Measurements from ENCODE around the gene TBC1D22A.

The TBC1D22A gene

GRCh38 chr22:46852771-46853170 is 90.3 kb downstream of the TBC1D22A start:
- no peak for DNase-seq (ENCODE audit: insufficient read length, low spot score)
- FAIRE-seq = no peak

- FAIRE-seq (no peak), DNase-seq (ENCODE audit: insufficient read length, low spot score) (no peak)
These were observed 90.7 kb downstream of the TBC1D22A start for GRCh38 chr22:46853191-46853590.

GRCh38 chr22:46854125-46854870 is 91.8 kb downstream of the TBC1D22A start:
- no peak for DNase-seq (ENCODE audit: insufficient read length, low spot score)
- no peak for FAIRE-seq

GRCh38 chr22:46855681-46856080 is 93.2 kb downstream of the TBC1D22A start:
- FAIRE-seq (no peak), DNase-seq (ENCODE audit: insufficient read length, low spot score) (no peak)

DNA sequence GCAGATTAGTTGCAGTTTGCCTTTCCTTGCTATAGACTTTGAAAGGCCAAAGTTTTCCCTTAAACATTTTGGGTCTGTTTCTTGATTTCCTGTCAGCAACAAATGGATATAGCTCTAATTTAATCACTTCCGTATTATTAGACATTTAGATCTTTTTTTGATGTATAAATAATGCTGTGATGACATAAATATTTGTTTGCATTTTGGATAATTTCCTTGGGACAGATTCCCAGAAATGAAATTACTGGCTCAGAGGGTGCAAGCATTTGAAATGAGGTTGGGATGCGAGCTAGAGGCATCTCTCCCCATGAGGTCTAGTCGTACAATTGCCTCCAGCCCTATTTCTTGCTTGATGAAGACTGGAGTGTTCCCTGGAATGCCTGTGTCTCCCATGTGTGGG is 94.2 kb downstream of the TBC1D22A start:
- no peak for DNase-seq (ENCODE audit: insufficient read length, low spot score)
- no peak for FAIRE-seq

- DNase-seq (ENCODE audit: insufficient read length, low spot score) (no peak), FAIRE-seq (no peak)
These were observed 94.9 kb downstream of the TBC1D22A start for GRCh38 chr22:46857142-46857884.

DNA sequence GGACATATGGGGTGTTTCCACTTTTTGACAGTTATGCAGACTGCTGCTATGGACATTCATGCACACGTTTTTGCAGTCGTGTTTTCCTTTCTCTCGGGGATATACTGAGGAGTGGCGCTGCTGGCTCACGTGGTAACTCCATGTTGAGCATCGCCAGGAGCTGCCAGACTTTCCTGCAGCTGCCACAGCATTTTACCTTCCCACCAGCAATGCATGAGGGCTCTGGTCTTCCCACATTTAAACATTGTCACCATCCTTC is 95.4 kb downstream of the TBC1D22A start:
- no peak for DNase-seq (ENCODE audit: insufficient read length, low spot score)
- no peak for FAIRE-seq

DNA sequence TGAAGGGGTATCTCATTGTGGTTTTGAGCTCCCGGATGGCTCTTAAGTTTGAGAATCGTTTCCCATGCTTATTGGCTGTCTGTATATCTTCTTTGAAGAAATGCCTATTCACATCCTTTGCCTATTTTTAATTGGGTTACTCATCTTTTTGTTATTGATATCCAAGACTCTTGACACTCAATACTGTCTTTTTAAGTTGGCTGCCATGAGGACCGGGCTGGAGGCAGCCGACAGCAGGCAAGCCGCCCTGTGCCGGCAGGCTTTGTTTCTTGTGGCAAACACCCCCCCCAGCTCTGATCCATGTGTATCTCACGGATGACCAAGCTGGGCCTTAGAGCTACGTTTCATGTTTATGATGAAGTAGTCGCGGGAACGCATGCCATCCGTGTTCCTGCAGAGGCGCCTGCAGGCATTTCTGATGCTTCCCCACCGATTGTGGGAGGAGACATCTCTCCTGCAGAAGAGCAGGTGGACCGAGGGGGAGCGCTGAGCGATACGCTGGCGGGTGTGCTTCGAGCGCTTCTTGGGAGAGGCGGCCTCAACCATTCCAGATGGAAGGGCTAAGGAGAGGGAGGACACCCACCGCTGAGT is 95.8 kb downstream of the TBC1D22A start:
- no peak for DNase-seq (ENCODE audit: insufficient read length, low spot score)
- FAIRE-seq = no peak

GRCh38 chr22:46860562-46860961 is 98.1 kb downstream of the TBC1D22A start:
- FAIRE-seq = no peak
- no peak for DNase-seq (ENCODE audit: insufficient read length, low spot score)

DNA sequence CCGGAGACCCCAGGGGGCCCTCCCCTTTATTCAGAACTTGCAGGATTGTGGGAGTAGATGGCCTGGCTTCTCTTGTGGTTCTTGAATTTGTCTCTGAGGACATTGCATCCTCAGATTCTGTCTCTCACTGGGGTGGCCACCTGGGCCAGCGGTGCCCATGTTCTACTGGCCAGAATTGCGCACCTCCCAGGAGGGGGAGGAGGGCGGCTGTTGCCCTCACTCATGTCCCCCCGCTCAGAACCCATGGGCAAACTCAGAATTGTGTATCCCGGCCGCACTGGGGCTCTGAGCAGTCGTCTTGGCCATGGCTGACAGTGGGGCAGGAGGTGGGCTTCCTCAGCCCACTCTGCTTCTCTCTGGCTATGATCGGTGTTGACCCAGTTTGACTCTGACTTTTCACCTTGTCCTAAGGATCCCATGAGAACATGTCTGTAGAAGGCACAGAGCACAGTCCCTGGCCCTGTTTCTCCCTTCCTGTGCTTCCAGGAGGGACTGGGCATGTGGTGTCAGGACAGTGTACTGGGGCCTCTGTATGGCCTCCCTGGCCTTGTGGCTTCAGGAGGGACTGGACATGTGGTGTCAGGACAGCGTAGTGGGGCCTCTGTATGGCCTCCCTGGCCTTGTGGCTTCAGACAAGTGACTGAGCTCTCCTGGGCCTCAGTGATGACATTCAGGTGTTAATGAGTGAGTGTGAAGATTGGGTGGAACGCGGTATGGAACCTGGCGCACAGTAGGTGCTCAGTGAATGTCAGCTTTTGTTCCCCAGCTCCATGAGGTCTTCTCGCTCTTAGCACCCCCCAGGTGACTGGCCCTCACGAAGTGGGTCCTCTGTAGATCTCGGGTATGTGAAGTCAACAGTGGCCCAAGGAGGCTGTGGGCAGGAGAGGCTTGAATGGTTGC is 99.3 kb downstream of the TBC1D22A start:
- FAIRE-seq (no peak), DNase-seq (ENCODE audit: insufficient read length, low spot score) (no peak)

- no peak for FAIRE-seq
- DNase-seq (ENCODE audit: insufficient read length, low spot score) = peak; percentile 12
These were observed 100.2 kb downstream of the TBC1D22A start for GRCh38 chr22:46862418-46863324.

DNA sequence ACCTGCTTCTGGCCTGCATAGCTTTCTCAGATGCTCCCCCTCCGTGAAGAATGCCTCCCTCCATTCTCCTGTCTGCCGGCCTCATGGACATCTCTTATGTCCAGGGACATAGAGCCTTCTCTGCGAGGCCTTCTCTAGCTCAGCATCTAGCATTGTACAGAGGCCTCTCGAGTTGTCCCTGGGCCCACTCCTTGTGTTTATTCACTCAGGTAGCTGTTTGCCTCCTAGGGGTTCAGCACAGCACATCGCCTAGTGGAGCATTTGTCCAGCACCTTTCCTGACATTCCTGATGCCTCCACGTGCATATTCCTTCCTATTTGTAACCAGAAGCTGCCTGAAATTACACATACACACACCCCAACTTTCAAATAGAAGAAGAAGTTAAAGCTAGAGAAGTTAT is 101.3 kb downstream of the TBC1D22A start:
- FAIRE-seq = no peak
- DNase-seq (ENCODE audit: insufficient read length, low spot score) = no peak

DNA sequence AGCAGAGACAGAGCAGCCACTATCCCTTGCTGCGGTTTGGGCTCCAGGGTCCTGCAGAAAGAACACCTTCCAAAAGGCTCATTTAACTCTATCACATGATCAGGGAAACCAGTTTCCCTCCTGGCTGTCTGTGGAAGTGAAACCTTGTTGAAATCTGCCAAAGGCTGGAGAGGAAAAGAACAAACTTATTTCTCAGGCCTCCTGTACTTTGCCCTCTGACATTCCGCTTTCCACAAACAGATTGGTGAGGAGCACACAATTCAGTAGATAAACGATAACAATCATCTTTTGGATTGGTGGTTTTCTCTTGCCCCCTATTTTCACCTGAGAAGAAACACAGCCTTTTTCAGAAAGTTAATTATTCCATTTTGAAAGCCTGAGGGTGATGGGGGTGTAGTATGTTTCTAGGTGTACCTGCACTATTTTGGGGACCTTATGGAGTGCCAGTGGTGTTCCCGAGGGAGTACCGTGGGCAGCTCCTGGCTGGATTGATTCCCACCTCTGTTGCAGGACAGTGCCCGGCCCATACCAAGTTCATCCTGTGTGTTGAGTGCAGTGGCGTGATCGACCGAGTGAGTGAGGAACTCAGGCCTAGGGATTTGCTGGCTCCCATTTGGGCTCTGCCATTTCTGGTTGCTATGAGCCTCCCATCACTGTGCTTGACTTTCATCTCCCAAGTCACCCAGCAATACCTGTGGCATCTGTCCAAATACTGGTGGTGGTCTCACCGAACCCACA is 102.0 kb downstream of the TBC1D22A start:
- DNase-seq (ENCODE audit: insufficient read length, low spot score) (no peak), FAIRE-seq (no peak)

DNA sequence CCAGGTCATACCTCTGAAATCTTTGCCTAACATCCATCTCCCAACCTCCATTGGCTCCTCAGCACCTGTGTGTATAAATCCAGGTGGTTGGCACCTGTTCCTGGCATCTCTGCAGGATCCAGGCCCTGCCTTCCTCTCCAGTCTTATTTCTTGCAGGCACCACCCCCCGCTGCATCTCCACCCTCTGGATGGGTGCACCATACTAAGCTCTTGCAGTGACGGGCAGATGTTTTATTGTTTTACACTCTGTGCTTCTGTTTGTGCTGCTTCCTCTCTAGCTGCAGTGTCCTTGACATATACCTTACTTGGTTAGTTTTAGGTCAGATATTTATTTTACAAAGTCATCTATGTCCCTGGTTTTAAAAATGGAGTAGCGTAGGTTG is 102.6 kb downstream of the TBC1D22A start:
- DNase-seq (ENCODE audit: insufficient read length, low spot score) (no peak), FAIRE-seq (no peak)

- DNase-seq (ENCODE audit: insufficient read length, low spot score) (no peak), FAIRE-seq (no peak)
These were observed 103.2 kb downstream of the TBC1D22A start for GRCh38 chr22:46865642-46866041.

GRCh38 chr22:46866591-46866990 is 104.1 kb downstream of the TBC1D22A start:
- DNase-seq (ENCODE audit: insufficient read length, low spot score) (no peak), FAIRE-seq (no peak)

- FAIRE-seq (no peak), DNase-seq (ENCODE audit: insufficient read length, low spot score) (no peak)
These were observed 104.7 kb downstream of the TBC1D22A start for GRCh38 chr22:46867106-46867505.

DNA sequence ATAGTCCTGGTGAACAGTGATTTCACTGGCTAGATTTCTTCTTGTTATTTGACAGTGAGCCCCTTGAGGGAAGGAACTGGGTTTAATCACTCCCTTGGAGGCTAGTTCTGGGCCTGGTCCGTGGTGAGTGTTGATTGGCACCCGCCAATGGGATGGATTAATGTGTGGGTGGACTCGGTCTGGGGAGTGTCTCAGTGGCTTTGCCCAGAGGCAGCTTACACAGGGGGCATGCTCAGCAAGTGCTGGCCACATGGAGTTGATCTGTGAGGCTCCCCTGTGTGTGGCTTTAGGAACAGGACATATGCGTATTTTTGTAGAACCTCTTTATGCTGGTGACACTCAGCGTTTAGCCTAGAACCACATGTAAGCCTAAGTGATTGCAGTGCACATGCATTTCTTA is 106.9 kb downstream of the TBC1D22A start:
- DNase-seq (ENCODE audit: insufficient read length, low spot score) (no peak), FAIRE-seq (no peak)

GRCh38 chr22:46869831-46870441 is 107.5 kb downstream of the TBC1D22A start:
- FAIRE-seq = no peak

More at GRCh38 chr22:46869831-46870441, 107.5 kb downstream of the TBC1D22A start:
- DNase-seq (ENCODE audit: insufficient read length, low spot score) = no peak
